MM.1S (cell line): ENCODE data around the gene KCNJ5.

Source experiments
- DNase-seq: peaks from one replicate; pipeline ENCODE4 v3.0.0-alpha.2; 2015
- H2AFZ ChIP-seq: fragments of 300-600 bp; sonication (generic); 2 replicates; pipeline ENCODE4 v1.6.0; 2016; ENCODE audit warnings: antibody characterized with exemption, low read length
- H3F3A ChIP-seq: fragments of 300-600 bp; sonication (generic); 2 replicates; pipeline ENCODE4 v1.6.1; 2016; ENCODE audit warnings: mild to moderate bottlenecking, antibody characterized with exemption, low read length, moderate library complexity, mixed read lengths; ENCODE audit not compliant: insufficient read depth
- H3K27ac ChIP-seq: fragments of 300-600 bp; sonication (generic); 2 replicates; pipeline ENCODE4 v1.5.1; 2016; ENCODE audit warnings: mild to moderate bottlenecking, low read length
- H3K27me3 ChIP-seq: fragments of 300-600 bp; sonication (generic); replicated peaks from 2 replicates; pipeline ENCODE4 v1.6.0; 2016; ENCODE audit warnings: low read length; ENCODE audit not compliant: insufficient read depth
- H3K36me3 ChIP-seq: fragments of 300-600 bp; sonication (generic); replicated peaks from 2 replicates; pipeline ENCODE4 v1.6.1; 2016; ENCODE audit warnings: mild to moderate bottlenecking, low read length, mixed read lengths; ENCODE audit not compliant: insufficient read depth
- H3K4me1 ChIP-seq: fragments of 300-600 bp; sonication (generic); 2 replicates; pipeline ENCODE4 v1.6.1; 2016; ENCODE audit warnings: low read length, mixed read lengths
- H3K4me2 ChIP-seq: fragments of 300-600 bp; sonication (generic); 2 replicates; pipeline ENCODE4 v1.6.0; 2016; ENCODE audit warnings: low read depth, low read length
- H3K4me3 ChIP-seq: fragments of 300-600 bp; sonication (generic); 2 replicates; pipeline ENCODE4 v1.5.1; 2016; ENCODE audit warnings: low read length, mixed read lengths
- H3K79me2 ChIP-seq: fragments of 300-600 bp; sonication (generic); 2 replicates; pipeline ENCODE4 v1.6.1; 2016; ENCODE audit warnings: mixed run types, low read length, mixed read lengths
- H3K9ac ChIP-seq: fragments of 300-600 bp; sonication (generic); 2 replicates; pipeline ENCODE4 v1.6.1; 2016; ENCODE audit warnings: low read length, mixed read lengths
- H3K9me2 ChIP-seq: fragments of 300-600 bp; sonication (generic); replicated peaks from 2 replicates; pipeline ENCODE4 v1.6.1; 2016; ENCODE audit warnings: mild to moderate bottlenecking, low read length, mixed read lengths; ENCODE audit not compliant: insufficient read depth
- H3K9me3 ChIP-seq: fragments of 300-600 bp; sonication (generic); replicated peaks from 2 replicates; pipeline ENCODE4 v1.6.1; 2016; ENCODE audit warnings: mild to moderate bottlenecking, low read length, mixed read lengths; ENCODE audit not compliant: insufficient read depth
- H4K20me1 ChIP-seq: fragments of 300-600 bp; sonication (generic); 2 replicates; pipeline ENCODE4 v1.6.1; 2016; ENCODE audit warnings: mild to moderate bottlenecking, low read length, moderate library complexity, mixed read lengths; ENCODE audit not compliant: insufficient read depth
- CTCF ChIP-seq: fragments of 300-600 bp; sonication (generic); IDR thresholded peaks from 2 replicates; pipeline ENCODE4 v1.5.1; 2016; ENCODE audit warnings: antibody characterized with exemption, low read length, mixed read lengths
- EZH2 ChIP-seq: fragments of 300-600 bp; sonication (generic); optimal IDR thresholded peaks from 2 replicates; pipeline ENCODE3; 2017; ENCODE audit warnings: low read depth, mild to moderate bottlenecking, antibody characterized with exemption, low read length, mixed read lengths
- EZH2phosphoT487 ChIP-seq: fragments of 300-600 bp; sonication (generic); IDR thresholded peaks from 2 replicates; pipeline ENCODE4 v1.6.1; 2018; ENCODE audit warnings: antibody characterized with exemption, low read length

The KCNJ5 gene

GRCh38 chr11:128884054-128884453 lies 7.1 kb upstream of the KCNJ5 start:
- Histone ChIP-seq H3K4me1 (peaks cover 8% of the 10 kb centered on the region; the same call in 1 of the 2 replicates), H3K27me3 (no peaks in the 10 kb centered on the region), H3K4me3 (peak overlapping the region; percentile 40), H4K20me1 (no peaks in the 10 kb centered on the region), H3K9me2 (no peaks in the 10 kb centered on the region), H3K79me2 (no peaks in the 10 kb centered on the region), H3K27ac (no peak overlapping the region), H3K9me3 (no peaks in the 10 kb centered on the region), H3K9ac (peak overlapping the region; percentile 19; the same call in 1 of the 2 replicates), H3K36me3 (no peaks in the 10 kb centered on the region), H3K4me2 (peak overlapping the region; percentile 39), H2AFZ (no peak overlapping the region), H3F3A (no peaks in the 10 kb centered on the region)
- DNase-seq = peak; percentile 36
- no peak for TF ChIP-seq EZH2phosphoT487
- no peak for TF ChIP-seq CTCF
- no peak for TF ChIP-seq EZH2

- no peaks in the 10 kb centered on the region for H3K27me3 ChIP-seq
- DNase-seq = peak; percentile 83
- peak overlapping the region; percentile 19; the same call in 1 of the 2 replicates for H3K9ac ChIP-seq
- no peak overlapping the region for H2AFZ ChIP-seq
- H3F3A ChIP-seq = no peaks in the 10 kb centered on the region
- H3K4me1 ChIP-seq = peaks cover 8% of the 10 kb centered on the region; the same call in 1 of the 2 replicates
- H3K36me3 ChIP-seq = no peaks in the 10 kb centered on the region
- no peaks in the 10 kb centered on the region for H3K79me2 ChIP-seq
- H3K9me2 ChIP-seq = no peaks in the 10 kb centered on the region
- no peaks in the 10 kb centered on the region for H3K9me3 ChIP-seq
- no peaks in the 10 kb centered on the region for H4K20me1 ChIP-seq
- peak overlapping the region; percentile 39; the same call in 1 of the 2 replicates for H3K4me2 ChIP-seq
- peak overlapping the region; percentile 40 for H3K4me3 ChIP-seq
- H3K27ac ChIP-seq = no peak overlapping the region
- TF ChIP-seq EZH2phosphoT487 (no peak), EZH2 (no peak), CTCF (peak; percentile 81)
Measured at GRCh38 chr11:128884703-128885338, 6.3 kb upstream of the KCNJ5 start.

- Histone ChIP-seq H3F3A (no peaks in the 10 kb centered on the region), H3K9me3 (no peaks in the 10 kb centered on the region), H3K4me2 (no peak overlapping the region), H3K36me3 (no peaks in the 10 kb centered on the region), H3K9me2 (no peaks in the 10 kb centered on the region), H3K4me3 (no peak overlapping the region), H3K79me2 (no peaks in the 10 kb centered on the region), H2AFZ (no peak overlapping the region), H3K27me3 (no peaks in the 10 kb centered on the region), H3K27ac (no peak overlapping the region), H3K4me1 (peaks cover 8% of the 10 kb centered on the region; the same call in 1 of the 2 replicates), H3K9ac (no peak overlapping the region), H4K20me1 (no peaks in the 10 kb centered on the region)
- DNase-seq = peak; percentile 25
- TF ChIP-seq CTCF (peak; percentile 23; the same call in 1 of the 2 replicates), EZH2phosphoT487 (no peak)
Measured at GRCh38 chr11:128886406-128887124, 4.6 kb upstream of the KCNJ5 start.
